GM12891 (cell line): ENCODE measurements around the gene SLC29A4.

Experiments
- PAX5 ChIP-seq: IDR thresholded peaks from 2 replicates; pipeline ENCODE4 v1.6.1; 2011; ENCODE audit warnings: low read length, moderate library complexity, mild to moderate bottlenecking; ENCODE audit not compliant: insufficient read depth, severe bottlenecking
- POLR2A ChIP-seq: IDR thresholded peaks from 2 replicates; pipeline ENCODE4 v1.6.1; 2011; ENCODE audit warnings: low read depth, low read length, control low read depth
- POLR2AphosphoS5 ChIP-seq: IDR thresholded peaks from 2 replicates; pipeline ENCODE4 v1.6.1; 2011; ENCODE audit warnings: low read depth, low read length, control low read depth
- TAF1 ChIP-seq: IDR thresholded peaks from 2 replicates; pipeline ENCODE4 v1.6.1; 2011; ENCODE audit warnings: low read depth, low read length, control low read depth

GRCh38 chr7:5339955-5340354, 57.2 kb downstream of the SLC29A4 start:
- TF ChIP-seq POLR2A: no peak
- no peak for TF ChIP-seq POLR2AphosphoS5
- TF ChIP-seq PAX5: no peak
- TF ChIP-seq TAF1: no peak
